NB4 (cell line): ENCODE data around the gene PHF11.

Source experiments
- DNase-seq: peaks from one replicate; pipeline ENCODE4 v3.0.0; 2010; ENCODE audit warnings: low read depth
- H3K4me3 ChIP-seq: one replicate; pipeline ENCODE4 v1.5.1; 2011; ENCODE audit warnings: mild to moderate bottlenecking, low read depth, low read length, moderate library complexity
- CTCF ChIP-seq: IDR thresholded peaks from one replicate; pipeline ENCODE4 v1.5.1; 2012; ENCODE audit warnings: low read depth, low read length
- MYC ChIP-seq: IDR thresholded peaks from 2 replicates; pipeline ENCODE4 v1.6.1; 2011; ENCODE audit warnings: low read depth, low read length
- POLR2A ChIP-seq: IDR thresholded peaks from 2 replicates; pipeline ENCODE4 v1.6.1; 2011; ENCODE audit warnings: mild to moderate bottlenecking; ENCODE audit not compliant: insufficient read length; ENCODE audit errors: extremely low read depth
- TF ChIP-seq, protein P1 (sequence below): IDR thresholded peaks from 2 replicates; pipeline ENCODE4 v1.6.1; 2011; ENCODE audit warnings: low read depth, low read length

Gene PHF11

DNA sequence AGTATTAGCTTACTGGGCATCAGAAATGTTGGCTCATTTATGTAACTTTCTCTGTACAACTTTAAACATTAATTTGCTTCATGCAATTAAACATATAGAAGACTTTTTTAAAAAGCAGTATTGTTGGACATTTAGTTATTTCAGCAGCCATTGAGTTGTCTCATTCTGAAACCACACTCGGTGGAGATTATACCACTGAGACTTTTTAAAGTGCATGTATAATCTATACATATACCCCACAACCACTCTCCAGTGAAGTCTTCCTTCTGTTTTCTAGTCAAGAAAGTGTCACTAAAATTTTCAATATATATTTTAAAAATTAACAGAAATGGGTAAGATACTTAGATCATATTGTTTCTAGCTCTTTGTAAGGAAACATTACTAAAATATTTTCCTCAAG, 36.2 kb upstream of the PHF11 start:
- DNase-seq, result no peak
- TF ChIP-seq CTCF (no peak), POLR2A (no peak), MYC (no peak)
- TF ChIP-seq, protein P1, sequence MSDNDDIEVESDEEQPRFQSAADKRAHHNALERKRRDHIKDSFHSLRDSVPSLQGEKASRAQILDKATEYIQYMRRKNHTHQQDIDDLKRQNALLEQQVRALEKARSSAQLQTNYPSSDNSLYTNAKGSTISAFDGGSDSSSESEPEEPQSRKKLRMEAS, result no peak

GRCh38 chr13:49464085-49464484, 31.7 kb upstream of the PHF11 start:
- TF ChIP-seq CTCF (no peak), MYC (no peak), POLR2A (no peak)
- TF ChIP-seq, protein P1, result no peak
- H3K4me3 ChIP-seq, result no peak overlapping the region
- DNase-seq, result no peak

More for the DNA sequence above, 36.2 kb upstream of the PHF11 start:
- H3K4me3 ChIP-seq, result no peak overlapping the region

- no peak overlapping the region for H3K4me3 ChIP-seq
- TF ChIP-seq, protein P1, result no peak
- TF ChIP-seq MYC, result no peak
- TF ChIP-seq POLR2A, result no peak
- TF ChIP-seq CTCF, result no peak
- DNase-seq, result no peak
These were observed 31.0 kb upstream of the PHF11 start for GRCh38 chr13:49464621-49465325.

DNA sequence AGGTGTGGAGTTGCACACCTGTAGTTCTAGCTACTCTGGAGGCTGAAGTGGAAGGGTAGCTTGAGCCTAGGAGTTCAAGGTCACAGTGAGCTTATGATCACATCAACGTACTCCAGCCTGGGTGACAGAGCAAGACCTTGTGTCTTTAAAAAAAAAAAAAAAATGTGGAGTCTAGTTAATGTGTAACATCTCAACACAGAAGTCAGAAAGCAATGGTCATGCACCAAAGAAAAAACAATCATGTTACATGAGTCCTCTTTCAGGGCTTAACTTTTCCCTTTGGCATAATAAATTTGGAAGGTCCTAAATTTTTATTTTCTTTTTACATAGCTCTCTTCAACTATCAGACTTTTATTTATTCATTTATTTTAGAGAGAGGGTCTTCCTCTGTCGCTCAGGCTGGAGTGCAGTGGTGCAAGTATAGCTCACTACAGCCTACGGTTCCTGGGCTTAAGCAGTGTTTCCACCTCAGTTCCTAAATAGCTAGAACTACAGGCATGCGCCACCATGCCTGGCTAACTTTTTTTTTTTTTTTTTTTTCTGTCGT, 29.4 kb upstream of the PHF11 start:
- TF ChIP-seq MYC (no peak), CTCF (no peak)
- TF ChIP-seq, protein P1, result no peak
- H3K4me3 ChIP-seq, result no peak overlapping the region
- DNase-seq, result no peak

GRCh38 chr13:49472186-49472585, 23.6 kb upstream of the PHF11 start:
- H3K4me3 ChIP-seq, result no peak overlapping the region
- TF ChIP-seq CTCF (no peak), MYC (no peak), POLR2A (no peak)
- TF ChIP-seq, protein P1, result no peak
- DNase-seq, result no peak

DNA sequence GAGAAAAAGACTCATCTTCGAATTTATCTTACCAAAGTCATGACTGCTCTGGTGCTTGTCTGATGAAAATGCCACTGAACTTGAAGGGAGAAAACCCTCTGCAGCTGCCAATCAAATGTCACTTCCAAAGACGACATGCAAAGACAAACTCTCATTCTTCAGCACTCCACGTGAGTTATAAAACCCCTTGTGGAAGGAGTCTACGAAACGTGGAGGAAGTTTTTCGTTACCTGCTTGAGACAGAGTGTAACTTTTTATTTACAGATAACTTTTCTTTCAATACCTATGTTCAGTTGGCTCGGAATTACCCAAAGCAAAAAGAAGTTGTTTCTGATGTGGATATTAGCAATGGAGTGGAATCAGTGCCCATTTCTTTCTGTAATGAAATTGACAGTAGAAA, 19.2 kb upstream of the PHF11 start:
- TF ChIP-seq, protein P1, result no peak
- TF ChIP-seq POLR2A (no peak), CTCF (no peak), MYC (no peak)

More for the DNA sequence above, 19.2 kb upstream of the PHF11 start:
- H3K4me3 ChIP-seq, result no peak overlapping the region
- no peak for DNase-seq
